ENCODE results near the gene SUCNR1.

- TF ChIP-seq SIX1 (CRISPR knock-in tag; IDR thresholded peaks at IDR 0.05; ENCODE audit: borderline replicate concordance), result no peak
- no peak for TF ChIP-seq PAWR (CRISPR knock-in tag; IDR thresholded peaks at IDR 0.05; ENCODE audit: borderline replicate concordance)
- TF ChIP-seq PHF21A (CRISPR knock-in tag; IDR thresholded peaks at IDR 0.05), result no peak
- TF ChIP-seq, protein P1, sequence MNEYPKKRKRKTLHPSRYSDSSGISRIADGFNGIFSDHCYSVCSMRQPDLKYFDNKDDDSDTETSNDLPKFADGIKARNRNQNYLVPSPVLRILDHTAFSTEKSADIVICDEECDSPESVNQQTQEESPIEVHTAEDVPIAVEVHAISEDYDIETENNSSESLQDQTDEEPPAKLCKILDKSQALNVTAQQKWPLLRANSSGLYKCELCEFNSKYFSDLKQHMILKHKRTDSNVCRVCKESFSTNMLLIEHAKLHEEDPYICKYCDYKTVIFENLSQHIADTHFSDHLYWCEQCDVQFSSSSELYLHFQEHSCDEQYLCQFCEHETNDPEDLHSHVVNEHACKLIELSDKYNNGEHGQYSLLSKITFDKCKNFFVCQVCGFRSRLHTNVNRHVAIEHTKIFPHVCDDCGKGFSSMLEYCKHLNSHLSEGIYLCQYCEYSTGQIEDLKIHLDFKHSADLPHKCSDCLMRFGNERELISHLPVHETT (CRISPR knock-in tag; conservative IDR thresholded peaks at IDR 0.05), result no peak
- TF ChIP-seq POLR2A (IDR thresholded peaks at IDR 0.05; ENCODE audit: insufficient read depth in 1 of 2, low read depth in 2 of 2, low read length in 2 of 2), result no peak
- TF ChIP-seq ZNF761 (CRISPR knock-in tag; conservative IDR thresholded peaks at IDR 0.05), result no peak
- TF ChIP-seq CTCF (CRISPR knock-in tag; IDR thresholded peaks at IDR 0.05), result no peak
- TF ChIP-seq, protein P2, sequence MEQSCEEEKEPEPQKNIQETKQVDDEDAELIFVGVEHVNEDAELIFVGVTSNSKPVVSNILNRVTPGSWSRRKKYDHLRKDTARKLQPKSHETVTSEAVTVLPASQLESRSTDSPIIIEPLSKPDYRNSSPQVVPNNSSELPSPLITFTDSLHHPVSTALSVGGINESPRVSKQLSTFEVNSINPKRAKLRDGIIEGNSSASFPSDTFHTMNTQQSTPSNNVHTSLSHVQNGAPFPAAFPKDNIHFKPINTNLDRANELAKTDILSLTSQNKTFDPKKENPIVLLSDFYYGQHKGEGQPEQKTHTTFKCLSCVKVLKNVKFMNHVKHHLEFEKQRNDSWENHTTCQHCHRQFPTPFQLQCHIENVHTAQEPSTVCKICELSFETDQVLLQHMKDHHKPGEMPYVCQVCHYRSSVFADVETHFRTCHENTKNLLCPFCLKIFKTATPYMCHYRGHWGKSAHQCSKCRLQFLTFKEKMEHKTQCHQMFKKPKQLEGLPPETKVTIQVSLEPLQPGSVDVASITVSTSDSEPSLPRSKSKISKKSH (CRISPR knock-in tag; IDR thresholded peaks at IDR 0.05; ENCODE audit: borderline replicate concordance), result no peak
Observed at GRCh38 chr3:151859905-151860304, 13.5 kb upstream of the SUCNR1 start.
